Gastroesophageal sphincter (tissue), 4 donors: ENCODE measurements around the gene ADAM33. TPM values are rescaled to one million over a fixed set of nuclear protein-coding genes. Genes with fewer than 3 reads are reported as not detected.

Source experiments
- ATAC-seq: fragments of 150-250 bp; one replicate; pipeline ENCODE4 v1.9.1; 2016; ENCODE audit warnings: mild to moderate bottlenecking, moderate library complexity
- H3K27ac ChIP-seq, 4 donors: fragments of 200-600 bp; sonication (generic) in 3 of 4; 1 replicate in 3 of 4; 2 replicates in 1 of 4; pipeline ENCODE4 v1.5.1; 2016 to 2019
- H3K27me3 ChIP-seq: fragments of 200-600 bp; sonication (generic); one replicate; pipeline ENCODE4 v1.5.1; 2019
- H3K36me3 ChIP-seq, 2 donors: fragments of 200-600 bp; sonication (generic); one replicate each; pipeline ENCODE4 v1.5.1; 2019; ENCODE audit warnings: control low read depth in 1 of 2
- H3K4me1 ChIP-seq, 3 donors: fragments of 200-600 bp; sonication (generic); 1 replicate in 2 of 3; 2 replicates in 1 of 3; pipeline ENCODE4 v1.5.1; 2016 to 2019; ENCODE audit warnings: control low read depth in 2 of 3
- H3K4me3 ChIP-seq, 2 donors: fragments of 200-600 bp; sonication (generic); one replicate each; pipeline ENCODE4 v1.5.1; 2019; ENCODE audit warnings: mild to moderate bottlenecking in 1 of 2, moderate library complexity in 1 of 2
- H3K9me3 ChIP-seq, 3 donors: fragments of 200-600 bp; sonication (generic); one replicate each; pipeline ENCODE4 v1.5.1; 2017 to 2019; ENCODE audit warnings: control low read depth in 2 of 3
- CTCF ChIP-seq, 4 experiments: fragments of 200-600 bp in 2 of 4; fragments of 450-650 bp in 2 of 4; sonication (generic) in 1 of 4; IDR thresholded peaks; one replicate each; pipeline ENCODE4 v1.5.1; 2017 to 2019; ENCODE audit warnings: antibody characterized with exemption in 4 of 4, mild to moderate bottlenecking in 2 of 4, moderate library complexity in 2 of 4
- EP300 ChIP-seq: sonication (generic); formaldehyde crosslinking; IDR thresholded peaks from one replicate; pipeline ENCODE4 v1.6.1; 2017; ENCODE audit warnings: antibody characterized with exemption, mild to moderate bottlenecking
- POLR2A ChIP-seq, 2 donors: fragments of 450-650 bp; IDR thresholded peaks; one replicate each; pipeline ENCODE4 v1.6.1; 2017; ENCODE audit warnings: antibody characterized with exemption in 2 of 2, mild to moderate bottlenecking in 2 of 2, moderate library complexity in 1 of 2
- POLR2AphosphoS5 ChIP-seq: sonication (generic); formaldehyde crosslinking; IDR thresholded peaks from one replicate; pipeline ENCODE4 v1.6.1; 2017; ENCODE audit warnings: antibody characterized with exemption
- WGBS, 2 donors: methylation state at CpG; one replicate each; pipeline ENCODE4 v1.1.5; 2018; ENCODE audit warnings: low coverage in 1 of 2; 5-methylcytosine and 5-hydroxymethylcytosine counted together
- total RNA-seq, 4 donors: library from RNA; depleted of rRNA; stranded (reverse); fragments of >200 nt; gene quantifications; one replicate each; pipeline ENCODE4 v1.1.0, GENCODE V29; 2016

The ADAM33 gene
- total RNA-seq, 4 donors from 2014 or later = 15.9 to 105 (median 70.1) TPM

- TF ChIP-seq CTCF (IDR thresholded peaks at IDR 0.05) = no peak
- TF ChIP-seq EP300 = no peak
- no peak for TF ChIP-seq POLR2A (IDR thresholded peaks at IDR 0.05)
- no peak for TF ChIP-seq POLR2AphosphoS5
- H3K27ac ChIP-seq = no peak overlapping the region
- no peaks in the 10 kb centered on the region for H3K36me3 ChIP-seq
- H3K4me3 ChIP-seq = no peak overlapping the region
- ATAC-seq = no peak
- H3K4me1 ChIP-seq = peaks cover 0 to 9% (median 4%) of the 10 kb centered on the region in 3 donors
- H3K9me3 ChIP-seq = no peaks in the 10 kb centered on the region
- no peaks in the 10 kb centered on the region for H3K27me3 ChIP-seq
- 80 to 100% methylated on average over 1 of the region's 14 CpGs for WGBS, 2 donors
Measured at GRCh38 chr20:3705491-3705969, 23.7 kb upstream of the ADAM33 start.

GRCh38 chr20:3704087-3704486 is 22.3 kb upstream of the ADAM33 start:
- H3K9me3 ChIP-seq = no peaks in the 10 kb centered on the region
- H3K4me1 ChIP-seq = no peaks in the 10 kb centered on the region
- no peaks in the 10 kb centered on the region for H3K36me3 ChIP-seq
- H3K4me3 ChIP-seq = no peak overlapping the region
- H3K27ac ChIP-seq = no peak overlapping the region
- TF ChIP-seq EP300 = no peak
- H3K27me3 ChIP-seq = no peaks in the 10 kb centered on the region
- no peak for ATAC-seq
- 20 to 59% methylated on average over 1 to 4 of the region's 5 CpGs for WGBS, 2 donors

- TF ChIP-seq EP300 = no peak
- ATAC-seq = no peak
- Histone ChIP-seq H3K4me3 (no peak overlapping the region), H3K36me3 (no peaks in the 10 kb centered on the region), H3K9me3 (no peaks in the 10 kb centered on the region), H3K27ac (no peak overlapping the region), H3K27me3 (no peaks in the 10 kb centered on the region), H3K4me1 (no peaks in the 10 kb centered on the region)
- WGBS, 2 donors = 79 to 86% methylated on average over 3 to 4 of the region's 11 CpGs
Measured at GRCh38 chr20:3702611-3703391, 21.0 kb upstream of the ADAM33 start.

GRCh38 chr20:3701061-3701998 is 19.5 kb upstream of the ADAM33 start:
- no peaks in the 10 kb centered on the region for H3K36me3 ChIP-seq
- no peak for ATAC-seq
- no peaks in the 10 kb centered on the region for H3K4me1 ChIP-seq
- H3K4me3 ChIP-seq = no peak overlapping the region
- H3K27ac ChIP-seq = no peak overlapping the region
- H3K9me3 ChIP-seq = peaks cover 0 to 4% (median 0%) of the 10 kb centered on the region in 3 donors
- no peaks in the 10 kb centered on the region for H3K27me3 ChIP-seq
- WGBS, 2 donors = 80% methylated on average over 8 of the region's 13 CpGs; no CpG with 5 or more reads in 1 of the 2 donors
- TF ChIP-seq CTCF (IDR thresholded peaks at IDR 0.05) (no peak), POLR2A (IDR thresholded peaks at IDR 0.05) (no peak), EP300 (no peak), POLR2AphosphoS5 (no peak)

- H3K27me3 ChIP-seq = no peaks in the 10 kb centered on the region
- 100% methylated on average over 1 of the region's 16 CpGs; no CpG with 5 or more reads in 1 of the 2 donors for WGBS, 2 donors
- H3K9me3 ChIP-seq = peaks cover 0 to 6% (median 0%) of the 10 kb centered on the region in 3 donors
- no peaks in the 10 kb centered on the region for H3K4me1 ChIP-seq
- no peak overlapping the region for H3K4me3 ChIP-seq
- no peak overlapping the region for H3K27ac ChIP-seq
- ATAC-seq = no peak
- no peaks in the 10 kb centered on the region for H3K36me3 ChIP-seq
- no peak for TF ChIP-seq POLR2AphosphoS5
- TF ChIP-seq EP300 = no peak
- no peak for TF ChIP-seq CTCF (IDR thresholded peaks at IDR 0.05)
- no peak for TF ChIP-seq POLR2A (IDR thresholded peaks at IDR 0.05)
Measured at GRCh38 chr20:3699037-3699436, 17.2 kb upstream of the ADAM33 start.
